ENCODE results near the gene CACHD1.
"Not testable (repeated sequence)": the region's sequence is repeated elsewhere in the genome, so short reads cannot be mapped to it uniquely, and the experiment has no call there.

Gene CACHD1

DNA sequence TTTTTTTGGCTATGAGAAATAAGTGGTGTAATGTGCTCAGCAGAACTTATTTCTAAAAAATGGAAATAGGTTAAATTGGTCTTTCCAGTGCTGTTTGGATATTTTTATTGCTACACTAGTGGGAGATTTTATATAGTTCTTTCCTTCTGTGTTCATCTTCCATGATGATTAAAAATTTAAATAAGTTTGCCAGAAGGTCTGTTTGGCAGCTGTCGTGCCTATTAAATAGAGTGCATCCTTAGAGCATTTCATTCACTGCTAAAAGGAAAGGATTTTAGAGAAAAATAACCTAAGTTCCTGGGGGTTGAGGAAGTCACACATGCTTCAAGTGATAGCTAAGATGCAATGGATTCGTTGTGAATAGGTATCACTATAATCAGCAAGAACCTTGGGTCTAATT is 245.3 kb downstream of the CACHD1 start:
- no peak for DNase-seq

DNA sequence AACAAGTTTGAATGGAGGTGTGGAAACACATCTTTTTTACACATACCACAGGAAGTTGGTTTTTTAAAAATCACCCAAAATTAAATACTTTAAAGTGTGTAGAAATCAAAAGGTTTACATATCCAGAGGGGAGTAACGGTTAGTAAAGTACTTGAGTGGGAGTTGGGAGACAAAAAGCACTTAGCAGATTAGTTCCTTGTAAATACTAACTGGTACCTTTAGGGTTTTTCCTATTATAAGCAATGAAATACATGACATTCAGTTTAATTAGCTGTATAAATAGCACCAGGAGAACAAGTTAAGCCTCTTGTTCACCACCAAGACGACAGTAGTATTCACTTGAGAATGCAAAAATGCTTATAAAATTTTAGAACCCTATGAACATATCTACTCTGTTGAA is 251.2 kb downstream of the CACHD1 start:
- DNase-seq = no peak

DNA sequence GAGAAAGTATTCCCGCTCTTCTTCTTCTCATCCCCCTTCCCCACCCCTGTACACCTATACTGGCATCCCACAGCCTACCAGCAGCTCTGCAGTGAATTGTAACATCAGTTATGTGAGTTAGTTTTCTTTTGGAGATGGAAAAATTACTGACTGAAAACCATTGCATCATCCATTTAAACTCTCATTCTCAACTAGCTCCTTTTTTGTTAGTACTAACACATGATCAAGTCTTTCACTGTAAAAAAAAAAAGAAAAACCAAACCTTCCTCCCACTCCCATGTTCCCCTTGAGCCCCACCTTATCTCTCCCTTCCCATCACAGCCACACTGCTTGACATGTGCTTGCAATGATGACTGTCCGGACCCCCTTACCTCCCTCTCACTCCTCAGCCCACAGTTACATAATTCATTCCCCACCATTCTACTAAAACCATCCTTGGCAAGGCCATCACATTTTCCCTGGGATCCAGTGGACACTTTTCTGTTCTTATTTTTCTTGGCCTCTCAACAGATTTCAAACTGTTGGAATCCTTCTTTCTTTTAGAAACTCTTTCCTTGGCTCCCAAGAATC is 251.7 kb downstream of the CACHD1 start:
- DNase-seq = no peak

DNA sequence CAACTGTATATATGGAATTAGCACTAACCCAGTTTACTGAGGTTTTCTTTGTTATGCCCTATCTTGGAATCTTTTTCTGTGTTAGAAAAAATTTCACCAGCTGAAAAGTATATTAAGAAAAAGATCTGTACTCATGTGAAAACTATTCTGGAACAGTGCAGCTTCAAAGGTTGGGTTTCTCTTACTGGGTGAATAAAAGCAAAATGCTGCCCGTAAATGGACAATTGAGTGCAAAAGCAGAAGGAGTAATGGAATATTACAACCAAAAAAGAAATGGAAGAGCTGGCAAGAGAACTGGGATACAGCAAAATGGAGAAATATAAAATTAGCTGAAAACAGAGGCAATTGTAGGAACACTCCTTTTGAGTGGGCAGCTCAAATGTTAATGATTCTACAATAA is 257.9 kb downstream of the CACHD1 start:
- DNase-seq = no peak

DNA sequence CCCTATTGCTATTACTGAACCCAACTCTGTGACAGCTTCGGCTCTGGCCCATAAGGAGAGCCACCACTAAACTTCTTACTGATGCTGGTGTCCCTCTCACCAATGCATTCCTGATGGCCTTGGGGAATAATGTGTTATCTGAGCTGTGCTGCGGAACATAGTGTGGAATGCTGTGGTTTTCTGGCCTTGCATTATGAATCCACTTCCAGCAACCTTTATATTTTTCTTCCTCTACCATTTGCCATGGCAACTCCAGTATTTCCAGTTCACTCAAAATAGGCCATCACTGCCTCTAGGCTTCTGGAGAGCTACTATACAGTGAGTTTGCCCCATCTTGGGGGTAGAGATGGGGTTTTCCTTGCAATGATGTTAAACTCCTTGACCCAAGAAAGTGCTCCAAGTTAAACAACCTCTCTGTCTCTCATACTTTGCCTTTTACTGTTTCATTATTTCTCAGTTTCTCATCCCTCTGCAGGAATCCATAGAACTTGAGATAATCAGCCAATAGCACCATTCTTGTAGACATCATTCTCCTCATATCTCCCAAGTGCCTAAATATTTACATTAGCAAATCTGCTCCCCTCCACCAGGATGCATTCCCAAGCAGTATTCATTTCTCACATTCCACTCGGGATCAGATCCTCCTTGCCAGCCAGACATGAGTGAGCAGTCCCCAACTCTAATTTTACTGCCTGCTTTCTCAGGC is 263.8 kb downstream of the CACHD1 start:
- no peak for DNase-seq

DNA sequence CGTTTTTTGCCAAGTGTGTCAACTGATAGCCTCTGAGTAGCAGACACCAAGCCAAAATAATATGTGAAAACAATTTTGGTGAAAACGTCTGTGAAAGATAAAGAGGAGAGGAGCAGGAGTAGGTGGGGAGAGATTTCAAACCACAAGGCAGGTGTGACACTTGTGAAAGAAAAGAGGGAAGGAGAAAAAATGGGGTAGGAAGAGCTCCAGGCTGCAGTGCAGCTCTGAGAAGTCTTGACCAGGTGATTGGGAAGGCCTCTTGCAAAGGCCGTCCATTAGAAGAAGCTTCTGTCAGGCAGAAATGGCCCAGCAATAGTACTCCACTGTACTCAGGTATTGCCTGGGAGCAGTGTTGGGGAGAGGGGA is 264.3 kb downstream of the CACHD1 start:
- no peak for DNase-seq

DNA sequence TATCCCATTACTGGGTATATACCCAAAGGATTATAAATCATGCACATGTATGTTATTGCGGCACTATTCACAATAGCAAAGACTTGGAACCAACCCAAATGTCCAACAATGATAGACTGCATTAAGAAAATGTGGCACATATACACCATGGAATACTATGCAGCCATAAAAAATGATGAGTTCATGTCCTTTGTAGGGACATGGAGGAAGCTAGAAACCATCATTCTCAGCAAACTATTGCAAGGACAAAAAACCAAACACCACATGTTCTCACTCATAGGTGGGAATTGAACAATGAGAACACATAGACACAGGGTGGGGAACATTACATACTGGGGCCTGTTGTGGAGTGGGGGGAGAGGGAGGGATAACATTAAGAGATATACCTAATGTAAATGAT is 270.8 kb downstream of the CACHD1 start:
- DNase-seq = not testable (repeated sequence)
